GM12864 (cell line): ENCODE data around the gene FGFR1OP2.
"Not testable (repeated sequence)": the region's sequence is repeated elsewhere in the genome, so short reads cannot be mapped to it uniquely, and the experiment has no call there.

Source experiments
- DNase-seq: peaks from one replicate; pipeline ENCODE4 v3.0.0-alpha.2; 2011; ENCODE audit warnings: low read depth
- H3K4me3 ChIP-seq: 2 replicates; pipeline ENCODE4 v1.5.1; 2011; ENCODE audit warnings: mild to moderate bottlenecking, low read depth, low read length, control low read depth
- CTCF ChIP-seq: IDR thresholded peaks from 2 replicates; pipeline ENCODE4 v1.5.1; 2011; ENCODE audit warnings: low read depth, mild to moderate bottlenecking, moderate library complexity, low read length, control low read depth, inconsistent platforms; ENCODE audit errors: missing control alignments

FGFR1OP2 gene

GRCh38 chr12:26940516-26941214, 2.4 kb downstream of the FGFR1OP2 start:
- peak overlapping the region; percentile 48 for H3K4me3 ChIP-seq
- no peak for TF ChIP-seq CTCF
- DNase-seq: no peak

DNA sequence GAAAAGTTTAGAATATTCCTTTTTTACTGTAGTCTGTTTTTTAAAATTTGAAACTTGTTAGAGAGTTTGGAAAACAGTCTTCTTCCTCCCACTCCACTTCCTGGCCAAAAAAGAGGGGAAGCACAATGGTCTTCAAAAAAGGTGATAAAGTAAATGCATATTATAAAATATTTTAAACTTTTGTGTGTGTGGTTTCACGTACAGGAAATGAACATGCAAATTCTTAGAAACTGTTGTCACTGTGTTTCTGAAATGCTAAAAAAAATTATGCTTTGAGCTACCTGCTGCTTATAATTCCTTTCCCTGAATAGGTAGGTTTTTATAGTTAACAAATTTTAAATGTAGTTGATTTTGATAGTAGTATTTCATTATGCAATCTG, 2.9 kb downstream of the FGFR1OP2 start:
- no peak for TF ChIP-seq CTCF
- peak overlapping the region; percentile 48; the same call in 1 of the 2 replicates for H3K4me3 ChIP-seq
- no peak for DNase-seq

DNA sequence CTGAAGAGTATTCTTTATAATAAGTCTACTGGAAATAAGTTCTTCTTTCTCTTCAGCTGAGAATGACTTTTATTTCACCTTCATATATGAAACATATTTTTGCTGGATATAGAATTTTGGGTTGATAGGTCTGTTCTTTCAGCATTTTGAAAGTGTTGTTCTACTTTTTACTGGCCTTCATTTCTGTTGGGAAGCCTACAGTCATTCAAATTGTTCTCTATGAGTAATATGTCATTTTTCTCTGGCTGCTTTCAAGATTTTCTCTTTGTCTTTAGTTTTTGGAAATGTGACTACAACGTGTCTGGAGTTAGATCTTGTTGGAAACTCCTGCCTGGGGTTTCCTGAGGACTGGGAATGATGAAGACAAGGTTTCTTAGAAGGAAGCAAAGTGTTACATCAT, 10.0 kb downstream of the FGFR1OP2 start:
- no peak for TF ChIP-seq CTCF
- no peak overlapping the region for H3K4me3 ChIP-seq
- DNase-seq: no peak

- TF ChIP-seq CTCF: no peak
- no peak for DNase-seq
- no peak overlapping the region for H3K4me3 ChIP-seq
Observed at GRCh38 chr12:26953447-26953846, 15.2 kb downstream of the FGFR1OP2 start.

DNA sequence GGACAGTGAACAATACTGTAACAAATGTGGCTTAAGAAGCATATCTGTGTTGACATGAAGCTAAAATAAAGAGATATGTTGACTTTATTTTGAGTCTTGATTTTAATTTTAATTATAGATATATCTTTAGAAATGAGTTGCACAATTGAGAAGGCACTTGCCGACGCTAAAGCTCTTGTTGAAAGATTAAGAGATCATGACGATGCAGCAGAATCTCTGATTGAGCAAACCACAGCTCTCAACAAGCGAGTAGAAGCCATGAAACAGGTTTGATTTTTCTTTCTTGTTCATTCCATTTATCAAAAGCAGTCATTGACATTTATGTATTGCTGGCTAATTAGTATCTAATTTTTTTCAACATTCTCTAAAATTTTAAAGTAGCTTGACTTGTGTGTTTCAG, 15.8 kb downstream of the FGFR1OP2 start:
- no peak for TF ChIP-seq CTCF
- H3K4me3 ChIP-seq: no peak overlapping the region
- no peak for DNase-seq

GRCh38 chr12:26961391-26961790, 23.1 kb downstream of the FGFR1OP2 start:
- DNase-seq: not testable (repeated sequence)

DNA sequence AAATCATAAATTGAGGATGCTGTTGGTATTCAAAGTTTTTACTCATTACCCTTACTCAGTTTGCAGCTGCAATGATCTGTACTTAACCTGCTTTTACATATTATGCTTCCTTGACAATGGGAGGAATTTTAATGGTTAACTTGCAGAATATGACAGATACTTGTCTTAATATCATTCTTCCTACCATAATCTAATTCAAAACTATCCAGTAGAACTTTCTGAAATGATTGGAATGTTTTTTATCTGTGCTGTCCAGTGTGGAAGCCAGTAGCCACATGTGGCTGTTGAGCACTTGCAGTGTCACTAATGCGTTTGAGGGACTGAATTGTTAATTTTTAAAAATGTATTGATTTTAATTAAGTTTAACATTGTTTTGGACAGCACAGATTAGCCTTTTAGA, 23.5 kb downstream of the FGFR1OP2 start:
- H3K4me3 ChIP-seq: no peak overlapping the region
- TF ChIP-seq CTCF: no peak
- DNase-seq: no peak

More at GRCh38 chr12:26961391-26961790, 23.1 kb downstream of the FGFR1OP2 start:
- H3K4me3 ChIP-seq: not testable (repeated sequence)
